ENCODE data around the gene PDE8B. TPM values are rescaled to one million over a fixed set of nuclear protein-coding genes. Genes with fewer than 3 reads are reported as not detected.

The PDE8B gene
- total RNA-seq, 1 donor from 2014 or later = 0.18 TPM

DNA sequence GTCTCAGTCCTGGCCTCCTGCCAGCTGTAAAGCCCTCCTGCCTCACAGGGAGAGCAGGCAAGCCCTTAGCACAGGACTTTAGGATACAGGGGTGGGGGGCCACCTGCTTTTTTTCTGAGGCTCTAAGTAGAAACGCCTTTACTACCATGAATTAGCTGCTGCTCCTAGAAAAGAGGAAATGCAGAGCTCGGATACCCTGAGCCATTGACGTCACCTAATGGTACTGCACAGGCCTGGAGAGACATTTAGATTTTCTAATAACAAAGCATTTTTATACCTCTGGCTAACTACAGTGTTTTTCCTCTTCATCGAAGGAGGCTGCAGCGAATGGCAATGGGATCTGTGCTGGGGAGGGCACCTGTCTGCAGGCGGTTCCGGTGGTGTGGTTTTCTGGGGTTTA, 144.6 kb downstream of the PDE8B start:
- no peak overlapping the region for H3K4me2 ChIP-seq (ENCODE audit: low read length)
- no peaks in the 10 kb centered on the region for H3K79me2 ChIP-seq (ENCODE audit: insufficient read depth, low read length)
- no peak for DNase-seq (ENCODE audit: low read depth)
- no peak overlapping the region for H3K4me3 ChIP-seq (ENCODE audit: insufficient read depth, low read depth, low read length)
- H3K4me1 ChIP-seq (ENCODE audit: insufficient read depth, low read length) = no peaks in the 10 kb centered on the region
- peaks cover 6% of the 10 kb centered on the region for H3K4me1 Mint-ChIP-seq (ENCODE audit: low read depth, unreplicated experiment)
- peaks cover 20% of the 10 kb centered on the region for H3K27me3 Mint-ChIP-seq (ENCODE audit: low read depth, unreplicated experiment)
- no peaks in the 10 kb centered on the region for H3K9me3 ChIP-seq (ENCODE audit: insufficient read depth, low read depth, low read length)
- no peak overlapping the region for H2AFZ ChIP-seq (ENCODE audit: low read depth, low read length)
- H3K9ac ChIP-seq (ENCODE audit: low read length) = no peak overlapping the region
- H3K36me3 Mint-ChIP-seq (ENCODE audit: low read depth, unreplicated experiment) = no peaks in the 10 kb centered on the region
- H3K4me3 Mint-ChIP-seq (ENCODE audit: unreplicated experiment) = no peak overlapping the region
- FAIRE-seq = no peak
- no peak for TF ChIP-seq EZH2 (IDR thresholded peaks at IDR 0.05; ENCODE audit: insufficient read depth, low read length)
- TF ChIP-seq, protein P1, sequence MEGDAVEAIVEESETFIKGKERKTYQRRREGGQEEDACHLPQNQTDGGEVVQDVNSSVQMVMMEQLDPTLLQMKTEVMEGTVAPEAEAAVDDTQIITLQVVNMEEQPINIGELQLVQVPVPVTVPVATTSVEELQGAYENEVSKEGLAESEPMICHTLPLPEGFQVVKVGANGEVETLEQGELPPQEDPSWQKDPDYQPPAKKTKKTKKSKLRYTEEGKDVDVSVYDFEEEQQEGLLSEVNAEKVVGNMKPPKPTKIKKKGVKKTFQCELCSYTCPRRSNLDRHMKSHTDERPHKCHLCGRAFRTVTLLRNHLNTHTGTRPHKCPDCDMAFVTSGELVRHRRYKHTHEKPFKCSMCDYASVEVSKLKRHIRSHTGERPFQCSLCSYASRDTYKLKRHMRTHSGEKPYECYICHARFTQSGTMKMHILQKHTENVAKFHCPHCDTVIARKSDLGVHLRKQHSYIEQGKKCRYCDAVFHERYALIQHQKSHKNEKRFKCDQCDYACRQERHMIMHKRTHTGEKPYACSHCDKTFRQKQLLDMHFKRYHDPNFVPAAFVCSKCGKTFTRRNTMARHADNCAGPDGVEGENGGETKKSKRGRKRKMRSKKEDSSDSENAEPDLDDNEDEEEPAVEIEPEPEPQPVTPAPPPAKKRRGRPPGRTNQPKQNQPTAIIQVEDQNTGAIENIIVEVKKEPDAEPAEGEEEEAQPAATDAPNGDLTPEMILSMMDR (IDR thresholded peaks at IDR 0.05; ENCODE audit: insufficient read depth, low read depth, low read length) = no peak
- H3K27ac ChIP-seq (ENCODE audit: low read depth, low read length) = no peak overlapping the region
- peaks cover 3% of the 10 kb centered on the region for H3K9me3 Mint-ChIP-seq (ENCODE audit: unreplicated experiment)
- no peaks in the 10 kb centered on the region for H3K36me3 ChIP-seq (ENCODE audit: insufficient read depth, low read length)
- no peaks in the 10 kb centered on the region for H4K20me1 ChIP-seq (ENCODE audit: insufficient read depth, low read length)
- H3K27me3 ChIP-seq (ENCODE audit: insufficient read depth, low read length) = no peaks in the 10 kb centered on the region
- no peak overlapping the region for H3K27ac Mint-ChIP-seq (ENCODE audit: unreplicated experiment)

DNA sequence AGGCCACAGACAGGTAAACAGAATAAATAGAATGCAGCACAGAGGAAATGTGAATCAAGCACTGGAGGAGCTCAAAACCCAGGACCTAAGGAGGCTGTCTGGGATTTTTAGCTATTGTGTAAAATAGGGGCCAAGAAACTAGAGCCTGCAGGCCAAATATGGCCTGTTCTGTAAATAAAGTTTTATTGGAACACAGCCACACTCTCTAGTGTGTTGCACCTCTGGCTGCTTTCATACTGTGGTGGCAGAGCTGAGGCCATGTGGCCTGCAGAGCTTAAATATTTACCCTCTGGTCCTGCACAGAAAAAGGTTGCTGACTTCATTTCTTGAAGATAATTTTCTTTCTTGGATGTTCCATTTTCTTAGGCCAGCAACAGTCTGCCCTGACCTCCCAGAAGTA, 145.3 kb downstream of the PDE8B start:
- no peak overlapping the region for H3K4me3 Mint-ChIP-seq (ENCODE audit: unreplicated experiment)
- no peak overlapping the region for H3K27ac ChIP-seq (ENCODE audit: low read depth, low read length)
- peaks cover 3% of the 10 kb centered on the region for H3K9me3 Mint-ChIP-seq (ENCODE audit: unreplicated experiment)
- no peaks in the 10 kb centered on the region for H3K27me3 ChIP-seq (ENCODE audit: insufficient read depth, low read length)
- H2AFZ ChIP-seq (ENCODE audit: low read depth, low read length) = no peak overlapping the region
- H3K36me3 ChIP-seq (ENCODE audit: insufficient read depth, low read length) = no peaks in the 10 kb centered on the region
- peaks cover 18% of the 10 kb centered on the region for H3K27me3 Mint-ChIP-seq (ENCODE audit: low read depth, unreplicated experiment)
- DNase-seq (ENCODE audit: low read depth) (no peak), FAIRE-seq (no peak)
- no peaks in the 10 kb centered on the region for H3K36me3 Mint-ChIP-seq (ENCODE audit: low read depth, unreplicated experiment)
- no peaks in the 10 kb centered on the region for H3K79me2 ChIP-seq (ENCODE audit: insufficient read depth, low read length)
- H3K27ac Mint-ChIP-seq (ENCODE audit: unreplicated experiment) = no peak overlapping the region
- no peak for TF ChIP-seq EZH2 (IDR thresholded peaks at IDR 0.05; ENCODE audit: insufficient read depth, low read length)
- TF ChIP-seq, protein P1 (IDR thresholded peaks at IDR 0.05; ENCODE audit: insufficient read depth, low read depth, low read length) = no peak
- no peaks in the 10 kb centered on the region for H3K4me1 ChIP-seq (ENCODE audit: insufficient read depth, low read length)
- no peaks in the 10 kb centered on the region for H4K20me1 ChIP-seq (ENCODE audit: insufficient read depth, low read length)
- H3K9me3 ChIP-seq (ENCODE audit: insufficient read depth, low read depth, low read length) = no peaks in the 10 kb centered on the region
- no peak overlapping the region for H3K9ac ChIP-seq (ENCODE audit: low read length)
- H3K4me2 ChIP-seq (ENCODE audit: low read length) = no peak overlapping the region
- H3K4me3 ChIP-seq (ENCODE audit: insufficient read depth, low read depth, low read length) = no peak overlapping the region
- peaks cover 6% of the 10 kb centered on the region for H3K4me1 Mint-ChIP-seq (ENCODE audit: low read depth, unreplicated experiment)

DNA sequence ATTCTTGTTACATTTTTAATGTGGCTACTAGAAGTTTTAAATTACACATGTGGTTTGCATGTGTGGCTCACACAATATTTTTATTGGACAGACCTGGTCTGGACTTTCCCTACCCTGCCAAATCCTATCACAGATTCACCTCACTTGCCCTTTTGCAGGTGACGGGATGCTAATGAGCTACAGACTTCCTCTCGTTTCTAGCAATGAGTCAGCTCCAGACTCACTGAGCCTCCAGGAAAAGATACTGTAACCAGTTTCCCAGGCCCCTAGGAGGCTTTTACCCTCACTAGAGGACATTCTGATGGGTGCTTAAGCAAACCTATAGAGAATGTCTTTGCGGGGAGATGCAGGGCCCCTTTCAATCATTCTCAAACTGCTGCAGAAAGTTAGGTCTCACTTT, 146.3 kb downstream of the PDE8B start:
- H3K4me2 ChIP-seq (ENCODE audit: low read length) = no peak overlapping the region
- H2AFZ ChIP-seq (ENCODE audit: low read depth, low read length) = no peak overlapping the region
- no peaks in the 10 kb centered on the region for H3K9me3 ChIP-seq (ENCODE audit: insufficient read depth, low read depth, low read length)
- no peaks in the 10 kb centered on the region for H3K4me1 ChIP-seq (ENCODE audit: insufficient read depth, low read length)
- H3K4me1 Mint-ChIP-seq (ENCODE audit: low read depth, unreplicated experiment) = peaks cover 6% of the 10 kb centered on the region
- H3K27ac ChIP-seq (ENCODE audit: low read depth, low read length) = no peak overlapping the region
- H3K27ac Mint-ChIP-seq (ENCODE audit: unreplicated experiment) = no peak overlapping the region
- H3K9me3 Mint-ChIP-seq (ENCODE audit: unreplicated experiment) = peaks cover 3% of the 10 kb centered on the region
- no peak for FAIRE-seq
- no peaks in the 10 kb centered on the region for H4K20me1 ChIP-seq (ENCODE audit: insufficient read depth, low read length)
- peaks cover 13% of the 10 kb centered on the region for H3K27me3 Mint-ChIP-seq (ENCODE audit: low read depth, unreplicated experiment)
- no peaks in the 10 kb centered on the region for H3K36me3 Mint-ChIP-seq (ENCODE audit: low read depth, unreplicated experiment)
- no peak overlapping the region for H3K9ac ChIP-seq (ENCODE audit: low read length)
- TF ChIP-seq, protein P1 (IDR thresholded peaks at IDR 0.05; ENCODE audit: insufficient read depth, low read depth, low read length) = no peak
- TF ChIP-seq EZH2 (IDR thresholded peaks at IDR 0.05; ENCODE audit: insufficient read depth, low read length) = no peak
- H3K4me3 ChIP-seq (ENCODE audit: insufficient read depth, low read depth, low read length) = no peak overlapping the region
- H3K27me3 ChIP-seq (ENCODE audit: insufficient read depth, low read length) = no peaks in the 10 kb centered on the region
- no peak overlapping the region for H3K4me3 Mint-ChIP-seq (ENCODE audit: unreplicated experiment)
- no peaks in the 10 kb centered on the region for H3K79me2 ChIP-seq (ENCODE audit: insufficient read depth, low read length)
- no peaks in the 10 kb centered on the region for H3K36me3 ChIP-seq (ENCODE audit: insufficient read depth, low read length)
- peak; percentile 58 for DNase-seq (ENCODE audit: low read depth)
